ENCODE measurements around the gene LRRC3B. TPM values are rescaled to one million over a fixed set of nuclear protein-coding genes. Genes with fewer than 3 reads are reported as not detected.
"Not testable (repeated sequence)": the region's sequence is repeated elsewhere in the genome, so short reads cannot be mapped to it uniquely, and the experiment has no call there.

LRRC3B gene
- total RNA-seq = 0.43 TPM
- long read RNA-seq, partial matches to known transcripts = 0 of 2 reads
- long read RNA-seq, other reads (novel, unspliced or antisense) = 2 of 2 reads

GRCh38 chr3:26622621-26623418 lies at the start of gene LRRC3B:
Gene LRRC3B (plus strand): TSS chr3:26622772. CDS start chr3:26709673, 86,901 bp downstream.
- DNase-seq (ENCODE audit: low spot score) = peak; percentile 77
- intact Hi-C loops (cut with DNase I) = no loop called here

GRCh38 chr3:26574766-26575165 lies 47.8 kb upstream of the LRRC3B start:
- DNase-seq (ENCODE audit: low spot score) = no peak
- intact Hi-C loops (cut with DNase I) = no loop called here

GRCh38 chr3:26579116-26579515 lies 43.5 kb upstream of the LRRC3B start:
- DNase-seq (ENCODE audit: low spot score) = no peak
- intact Hi-C loops (cut with DNase I) = no loop called here

- DNase-seq (ENCODE audit: low spot score) = no peak
- intact Hi-C loops (cut with DNase I) = no loop called here
Measured at GRCh38 chr3:26587571-26587970, 35.0 kb upstream of the LRRC3B start.

GRCh38 chr3:26588931-26589330 lies 33.6 kb upstream of the LRRC3B start:
- no peak for DNase-seq (ENCODE audit: low spot score)
- intact Hi-C loops (cut with DNase I) = no loop called here

GRCh38 chr3:26589678-26590077 lies 32.9 kb upstream of the LRRC3B start:
- intact Hi-C loops (cut with DNase I) = no loop called here

GRCh38 chr3:26590919-26591484 lies 31.6 kb upstream of the LRRC3B start:
- intact Hi-C loops (cut with DNase I) = no loop called here
- DNase-seq (ENCODE audit: low spot score) = no peak

More at GRCh38 chr3:26589678-26590077, 32.9 kb upstream of the LRRC3B start:
- DNase-seq (ENCODE audit: low spot score) = no peak

GRCh38 chr3:26591926-26592325 lies 30.6 kb upstream of the LRRC3B start:
- intact Hi-C loops (cut with DNase I) = no loop called here
- DNase-seq (ENCODE audit: low spot score) = no peak

GRCh38 chr3:26592451-26592850 lies 30.1 kb upstream of the LRRC3B start:
- intact Hi-C loops (cut with DNase I) = no loop called here
- no peak for DNase-seq (ENCODE audit: low spot score)

GRCh38 chr3:26596335-26596734 lies 26.2 kb upstream of the LRRC3B start:
- intact Hi-C loops (cut with DNase I) = no loop called here
- no peak for DNase-seq (ENCODE audit: low spot score)

GRCh38 chr3:26603311-26603710 lies 19.3 kb upstream of the LRRC3B start:
- DNase-seq (ENCODE audit: low spot score); intact Hi-C loops (cut with DNase I): not testable (repeated sequence)

GRCh38 chr3:26603771-26604170 lies 18.8 kb upstream of the LRRC3B start:
- DNase-seq (ENCODE audit: low spot score); intact Hi-C loops (cut with DNase I): not testable (repeated sequence)

- intact Hi-C loops (cut with DNase I) = no loop called here
- DNase-seq (ENCODE audit: low spot score) = no peak
Measured at GRCh38 chr3:26614006-26614685, 8.4 kb upstream of the LRRC3B start.

- intact Hi-C loops (cut with DNase I) = no loop called here
- no peak for DNase-seq (ENCODE audit: low spot score)
Measured at GRCh38 chr3:26621176-26621575, 1.4 kb upstream of the LRRC3B start.

- intact Hi-C loops (cut with DNase I) = no loop called here
- no peak for DNase-seq (ENCODE audit: low spot score)
Measured at GRCh38 chr3:26621906-26622620, 509 bp upstream of the LRRC3B start.

GRCh38 chr3:26623419-26624208 lies 1.0 kb downstream of the LRRC3B start:
- no peak for DNase-seq (ENCODE audit: low spot score)
- intact Hi-C loops (cut with DNase I) = no loop called here

GRCh38 chr3:26624209-26624765 lies 1.7 kb downstream of the LRRC3B start:
- intact Hi-C loops (cut with DNase I) = no loop called here
- no peak for DNase-seq (ENCODE audit: low spot score)

- intact Hi-C loops (cut with DNase I) = no loop called here
- no peak for DNase-seq (ENCODE audit: low spot score)
Measured at GRCh38 chr3:26625187-26625586, 2.6 kb downstream of the LRRC3B start.

GRCh38 chr3:26627080-26627479 lies 4.5 kb downstream of the LRRC3B start:
- intact Hi-C loops (cut with DNase I) = no loop called here
- no peak for DNase-seq (ENCODE audit: low spot score)

Measured in cardiac septum (tissue), 1 donor.